GM03348 (cell line): ENCODE measurements around the gene NAT16.
"Not testable (repeated sequence)": the region's sequence is repeated elsewhere in the genome, so short reads cannot be mapped to it uniquely, and the experiment has no call there.

Experiments
- DNase-seq: peaks from one replicate; pipeline ENCODE4 v3.0.0; 2012; ENCODE audit warnings: low spot score

Gene NAT16

GRCh38 chr7:101125989-101126650 is 54.0 kb downstream of the NAT16 start:
- peak; percentile 74 for DNase-seq

GRCh38 chr7:101124376-101125056 is 55.6 kb downstream of the NAT16 start:
- peak; percentile 51 for DNase-seq

- DNase-seq, result no peak
These were observed 56.4 kb downstream of the NAT16 start for GRCh38 chr7:101123703-101124068.

GRCh38 chr7:101122933-101123702 is 57.0 kb downstream of the NAT16 start:
- no peak for DNase-seq

GRCh38 chr7:101121991-101122932 is 57.8 kb downstream of the NAT16 start:
- DNase-seq, result peak; percentile 91

- DNase-seq, result not testable (repeated sequence)
These were observed 58.5 kb downstream of the NAT16 start for GRCh38 chr7:101121631-101121990.
